Upper lobe of right lung (tissue), 1 donor: ENCODE data around the gene ZNF678. TPM values are rescaled to one million over a fixed set of nuclear protein-coding genes. Genes with fewer than 3 reads are reported as not detected.
"Not testable (repeated sequence)": the region's sequence is repeated elsewhere in the genome, so short reads cannot be mapped to it uniquely, and the experiment has no call there.

Experiments used
- ATAC-seq: fragments of 200-7000 bp; cut with Tn5 transposase; one replicate; pipeline ENCODE4 v1.9.1; 2020; ENCODE audit warnings: mild to moderate bottlenecking, moderate library complexity
- DNase-seq: peaks from one replicate; pipeline ENCODE4 v3.0.0-alpha.2; 2020
- H3K27ac ChIP-seq: fragments of 200-600 bp; one replicate; pipeline ENCODE4 v1.8.0; 2022
- H3K27me3 ChIP-seq: fragments of 200-600 bp; one replicate; pipeline ENCODE4 v1.8.0; 2022; ENCODE audit warnings: mild to moderate bottlenecking
- H3K36me3 ChIP-seq: fragments of 200-600 bp; one replicate; pipeline ENCODE4 v1.8.0; 2022
- H3K4me1 ChIP-seq: fragments of 200-600 bp; one replicate; pipeline ENCODE4 v1.8.0; 2022
- H3K4me3 ChIP-seq: fragments of 200-600 bp; one replicate; pipeline ENCODE4 v1.8.0; 2022; ENCODE audit warnings: mild to moderate bottlenecking
- H3K9me3 ChIP-seq: fragments of 200-600 bp; one replicate; pipeline ENCODE4 v1.8.0; 2022
- intact Hi-C: fragments of 100-400 bp; cut with DNase I; formaldehyde crosslinking; loops from one replicate; pipeline ENCODE4 v1.11.0; 2022
- total RNA-seq: library from RNA; stranded (reverse); fragmentation: NEBNext Ultra II Directional; extraction: Animal tissue kit (Norgen Biotek cat#: 25700); gene quantifications from one replicate; pipeline ENCODE4 v1.2.1, GENCODE V29; 2021
- TF ChIP-seq, protein P1 (sequence below): fragments of 200-600 bp; IDR thresholded peaks from one replicate; pipeline ENCODE4 v1.8.0; 2022; ENCODE audit warnings: antibody characterized with exemption
- donor health status: DM: no; HTN: yes; CAD: no; lungs with severe emphysema.

The ZNF678 gene
- total RNA-seq, 1 donor from 2014 or later: 8.6 TPM

DNA sequence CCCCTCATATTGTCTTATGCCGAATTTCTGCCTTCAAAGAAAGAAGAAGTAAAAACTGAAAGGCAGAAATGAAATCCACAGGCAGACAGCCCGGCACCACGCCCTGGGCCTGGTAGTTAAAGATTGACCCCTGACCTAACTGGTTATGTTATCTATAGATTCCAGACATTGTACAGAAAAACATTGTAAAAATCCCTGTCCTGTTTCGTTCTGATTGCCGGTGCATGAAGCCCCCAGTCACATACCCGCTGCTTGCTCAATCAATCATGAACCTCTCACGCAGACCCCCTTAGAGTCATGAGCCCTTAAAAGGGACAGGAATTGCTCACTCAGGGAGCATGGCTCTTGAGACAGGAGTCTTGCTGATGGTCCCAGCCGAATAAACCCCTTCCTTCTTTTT, 122.5 kb downstream of the ZNF678 start:
- no peaks in the 10 kb centered on the region for H3K36me3 ChIP-seq
- ATAC-seq (no peak), DNase-seq (no peak)
- no peaks in the 10 kb centered on the region for H3K27me3 ChIP-seq
- peaks cover 32% of the 10 kb centered on the region for H3K9me3 ChIP-seq
- H3K27ac ChIP-seq: no peak overlapping the region
- intact Hi-C loops: no loop called here
- H3K4me3 ChIP-seq: no peak overlapping the region
- TF ChIP-seq, protein P1, sequence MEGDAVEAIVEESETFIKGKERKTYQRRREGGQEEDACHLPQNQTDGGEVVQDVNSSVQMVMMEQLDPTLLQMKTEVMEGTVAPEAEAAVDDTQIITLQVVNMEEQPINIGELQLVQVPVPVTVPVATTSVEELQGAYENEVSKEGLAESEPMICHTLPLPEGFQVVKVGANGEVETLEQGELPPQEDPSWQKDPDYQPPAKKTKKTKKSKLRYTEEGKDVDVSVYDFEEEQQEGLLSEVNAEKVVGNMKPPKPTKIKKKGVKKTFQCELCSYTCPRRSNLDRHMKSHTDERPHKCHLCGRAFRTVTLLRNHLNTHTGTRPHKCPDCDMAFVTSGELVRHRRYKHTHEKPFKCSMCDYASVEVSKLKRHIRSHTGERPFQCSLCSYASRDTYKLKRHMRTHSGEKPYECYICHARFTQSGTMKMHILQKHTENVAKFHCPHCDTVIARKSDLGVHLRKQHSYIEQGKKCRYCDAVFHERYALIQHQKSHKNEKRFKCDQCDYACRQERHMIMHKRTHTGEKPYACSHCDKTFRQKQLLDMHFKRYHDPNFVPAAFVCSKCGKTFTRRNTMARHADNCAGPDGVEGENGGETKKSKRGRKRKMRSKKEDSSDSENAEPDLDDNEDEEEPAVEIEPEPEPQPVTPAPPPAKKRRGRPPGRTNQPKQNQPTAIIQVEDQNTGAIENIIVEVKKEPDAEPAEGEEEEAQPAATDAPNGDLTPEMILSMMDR: no peak
- H3K4me1 ChIP-seq: no peaks in the 10 kb centered on the region

- no peak for DNase-seq
- Histone ChIP-seq H3K36me3 (no peaks in the 10 kb centered on the region), H3K4me1 (no peaks in the 10 kb centered on the region), H3K9me3 (peaks cover 30% of the 10 kb centered on the region), H3K27ac (no peak overlapping the region), H3K27me3 (no peaks in the 10 kb centered on the region), H3K4me3 (no peak overlapping the region)
- no peak for ATAC-seq
- TF ChIP-seq, protein P1: no peak
- intact Hi-C loops: no loop called here
These were observed 134.0 kb downstream of the ZNF678 start for GRCh38 chr1:227697321-227697864.

- H3K27me3 ChIP-seq, H3K4me1 ChIP-seq, intact Hi-C loops, H3K27ac ChIP-seq, H3K36me3 ChIP-seq, H3K4me3 ChIP-seq, DNase-seq, ATAC-seq: not testable (repeated sequence)
- H3K9me3 ChIP-seq: peaks cover 35% of the 10 kb centered on the region
These were observed 138.3 kb downstream of the ZNF678 start for GRCh38 chr1:227701631-227702030.

- no peak for ATAC-seq
- TF ChIP-seq, protein P1: no peak
- Histone ChIP-seq H3K27me3 (no peaks in the 10 kb centered on the region), H3K36me3 (no peaks in the 10 kb centered on the region), H3K9me3 (peaks cover 11% of the 10 kb centered on the region), H3K27ac (no peak overlapping the region), H3K4me1 (no peaks in the 10 kb centered on the region), H3K4me3 (no peak overlapping the region)
- intact Hi-C loops: no loop called here
- DNase-seq: no peak
These were observed 144.5 kb downstream of the ZNF678 start for GRCh38 chr1:227707846-227708245.

DNA sequence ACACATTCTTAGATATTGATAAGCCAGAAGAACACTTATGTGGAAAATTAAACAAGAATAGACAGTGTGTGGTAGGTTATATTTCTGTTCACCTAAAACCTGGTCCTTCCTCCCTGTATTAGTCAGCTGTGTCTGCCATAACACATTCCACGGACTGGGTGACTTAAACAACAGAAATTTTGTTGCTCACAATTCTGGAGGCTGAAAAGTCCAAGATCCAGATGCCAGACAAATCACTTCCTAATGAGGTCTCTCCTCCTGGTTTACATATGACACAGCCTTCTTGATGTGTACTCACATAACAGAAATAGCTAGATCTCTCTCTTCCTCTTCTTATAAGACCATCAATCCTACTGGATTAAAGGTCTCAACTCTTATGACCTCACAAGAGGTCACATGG, 146.1 kb downstream of the ZNF678 start:
- no peak for ATAC-seq
- TF ChIP-seq, protein P1: no peak
- no peak overlapping the region for H3K27ac ChIP-seq
- intact Hi-C loops: no loop called here
- H3K4me1 ChIP-seq: no peaks in the 10 kb centered on the region
- H3K27me3 ChIP-seq: no peaks in the 10 kb centered on the region
- no peak for DNase-seq
- no peaks in the 10 kb centered on the region for H3K36me3 ChIP-seq
- H3K9me3 ChIP-seq: no peaks in the 10 kb centered on the region
- H3K4me3 ChIP-seq: no peak overlapping the region

DNA sequence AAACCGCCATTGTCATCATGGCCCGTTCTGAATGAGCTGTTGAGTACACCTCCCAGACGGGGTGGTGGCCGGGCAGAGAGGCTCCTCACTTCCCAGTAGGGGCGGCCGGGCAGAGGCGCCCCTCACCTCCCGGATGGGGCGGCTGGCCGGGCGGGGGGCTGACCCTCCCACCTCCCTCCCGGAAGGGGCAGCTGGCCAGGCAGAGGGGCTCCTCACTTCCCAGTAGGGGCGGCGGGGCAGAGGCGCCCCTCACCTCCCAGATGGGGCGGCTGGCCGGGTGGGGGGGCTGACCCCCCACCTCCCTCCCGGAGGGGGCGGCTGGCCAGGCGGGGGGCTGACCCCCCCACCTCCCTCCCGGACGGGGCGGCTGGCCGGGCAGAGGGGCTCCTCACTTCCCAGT, 147.1 kb downstream of the ZNF678 start:
- not testable (repeated sequence) for H3K9me3 ChIP-seq

DNA sequence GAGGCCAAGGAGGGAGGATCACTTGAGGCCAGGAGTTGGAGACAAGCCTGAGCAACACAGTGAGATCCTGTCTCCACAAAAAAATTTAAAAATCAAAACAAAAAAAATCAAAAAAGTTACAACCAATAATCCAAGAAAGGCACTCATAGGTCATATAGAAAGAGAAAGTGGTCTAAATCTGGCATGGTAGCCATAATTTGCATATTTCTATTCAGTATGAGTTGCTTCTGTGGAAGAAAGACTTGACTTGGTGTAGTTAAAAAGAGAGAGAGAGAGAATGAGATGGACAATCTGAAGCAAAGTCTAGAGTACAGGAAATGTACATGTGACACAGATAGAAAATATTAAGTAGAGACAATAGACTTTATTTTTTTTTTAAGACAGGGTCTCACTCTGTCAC, 149.3 kb downstream of the ZNF678 start:
- H3K4me3 ChIP-seq: no peak overlapping the region
- no peak for DNase-seq
- intact Hi-C loops: no loop called here
- H3K4me1 ChIP-seq: no peaks in the 10 kb centered on the region
- H3K27me3 ChIP-seq: no peaks in the 10 kb centered on the region
- no peak overlapping the region for H3K27ac ChIP-seq
- peaks cover 11% of the 10 kb centered on the region for H3K9me3 ChIP-seq
- TF ChIP-seq, protein P1: no peak
- ATAC-seq: no peak
- H3K36me3 ChIP-seq: no peaks in the 10 kb centered on the region

More for the DNA sequence above, 147.1 kb downstream of the ZNF678 start:
- H3K27ac ChIP-seq, ATAC-seq, H3K4me3 ChIP-seq, H3K4me1 ChIP-seq, H3K27me3 ChIP-seq, H3K36me3 ChIP-seq, intact Hi-C loops, DNase-seq: not testable (repeated sequence)
